Activated naive CD4-positive, alpha-beta T cell treated with anti-CD3 and anti-CD28 coated beads, Interleukin-2, amount 50 U/mL, for 16 hours (primary cell): ENCODE measurements around the gene PLD3.
"Not testable (repeated sequence)": the region's sequence is repeated elsewhere in the genome, so short reads cannot be mapped to it uniquely, and the experiment has no call there.

ENCODE experiments used
- DNase-seq: peaks from one replicate; pipeline ENCODE4 v3.0.0-alpha.2; 2020

PLD3 gene

GRCh38 chr19:40348125-40348913, at the start of gene PLD3, which contains the start of gene C19orf47:
Gene PLD3, plus strand, starts transcription at chr19:40348695. Its CDS starts 17,789 bp downstream, at chr19:40366484.
Gene C19orf47, minus strand, starts transcription at chr19:40348397. Its CDS starts 6,540 bp downstream, at chr19:40341857.
- peak; percentile 99 for DNase-seq

- DNase-seq: no peak
Measured at GRCh38 chr19:40300668-40301067, 47.8 kb upstream of the PLD3 start.

- no peak for DNase-seq
Measured at GRCh38 chr19:40302224-40303011, 46.1 kb upstream of the PLD3 start.

- no peak for DNase-seq
Measured at GRCh38 chr19:40303765-40304164, 44.7 kb upstream of the PLD3 start.

- no peak for DNase-seq
Measured at GRCh38 chr19:40304306-40304705, 44.2 kb upstream of the PLD3 start.

GRCh38 chr19:40305403-40305802, 43.1 kb upstream of the PLD3 start:
- peak; percentile 69 for DNase-seq

GRCh38 chr19:40309666-40310065, 38.8 kb upstream of the PLD3 start:
- no peak for DNase-seq

GRCh38 chr19:40312533-40312932, 36.0 kb upstream of the PLD3 start:
- DNase-seq: no peak

GRCh38 chr19:40313229-40313983, 35.1 kb upstream of the PLD3 start:
- no peak for DNase-seq

- no peak for DNase-seq
Measured at GRCh38 chr19:40314656-40315055, 33.8 kb upstream of the PLD3 start.

- no peak for DNase-seq
Measured at GRCh38 chr19:40315812-40316470, 32.6 kb upstream of the PLD3 start.

- DNase-seq: no peak
Measured at GRCh38 chr19:40317338-40317737, 31.2 kb upstream of the PLD3 start.

- no peak for DNase-seq
Measured at GRCh38 chr19:40320558-40320935, 27.9 kb upstream of the PLD3 start.

GRCh38 chr19:40321076-40321475, 27.4 kb upstream of the PLD3 start:
- DNase-seq: no peak

GRCh38 chr19:40321566-40322270, 26.8 kb upstream of the PLD3 start:
- no peak for DNase-seq

- DNase-seq: no peak
Measured at GRCh38 chr19:40322271-40322610, 26.3 kb upstream of the PLD3 start.

GRCh38 chr19:40322951-40323615, 25.4 kb upstream of the PLD3 start:
- no peak for DNase-seq

GRCh38 chr19:40323705-40324104, 24.8 kb upstream of the PLD3 start:
- DNase-seq: no peak

- no peak for DNase-seq
Measured at GRCh38 chr19:40326201-40326600, 22.3 kb upstream of the PLD3 start.

GRCh38 chr19:40331052-40331451, 17.4 kb upstream of the PLD3 start:
- DNase-seq: no peak

GRCh38 chr19:40332669-40333068, 15.8 kb upstream of the PLD3 start:
- DNase-seq: no peak

GRCh38 chr19:40333083-40333482, 15.4 kb upstream of the PLD3 start:
- not testable (repeated sequence) for DNase-seq
